GM12878 (cell line): ENCODE results near the gene EVI5L. TPM values are rescaled to one million over a fixed set of nuclear protein-coding genes. Genes with fewer than 3 reads are reported as not detected.

Source experiments
- BACH1 ChIP-seq: fragments of 450-650 bp; IDR thresholded peaks from 2 replicates; pipeline ENCODE4 v1.6.1; 2017; ENCODE audit warnings: mild to moderate bottlenecking, borderline replicate concordance
- FOXK2 ChIP-seq: fragments of 450-650 bp; IDR thresholded peaks from 2 replicates; pipeline ENCODE4 v1.6.1; 2017; ENCODE audit warnings: mild to moderate bottlenecking, moderate library complexity
- HCFC1 ChIP-seq: fragments of 150-350 bp; IDR thresholded peaks from 2 replicates; pipeline ENCODE4 v1.6.1; 2014; ENCODE audit warnings: low read length
- HDGF ChIP-seq: fragments of 450-650 bp; IDR thresholded peaks from 2 replicates; pipeline ENCODE4 v1.6.1; 2016; ENCODE audit warnings: antibody characterized with exemption
- IKZF2 ChIP-seq, 2 experiments: fragments of 450-650 bp; IDR thresholded peaks; 2 replicates each; pipeline ENCODE4 v1.6.1; 2017; ENCODE audit warnings: mild to moderate bottlenecking in 2 of 2, moderate library complexity in 2 of 2
- LARP7 ChIP-seq: fragments of 450-650 bp; IDR thresholded peaks from 2 replicates; pipeline ENCODE4 v1.6.1; 2017; ENCODE audit warnings: mild to moderate bottlenecking
- MEF2B ChIP-seq: fragments of 450-650 bp; IDR thresholded peaks from 2 replicates; pipeline ENCODE4 v1.6.1; 2018; ENCODE audit warnings: mild to moderate bottlenecking, moderate library complexity; ENCODE audit not compliant: partially characterized antibody, poor library complexity, severe bottlenecking
- MTA2 ChIP-seq: fragments of 450-650 bp; IDR thresholded peaks from 2 replicates; pipeline ENCODE4 v1.6.1; 2016; ENCODE audit warnings: low read depth, mild to moderate bottlenecking, moderate library complexity
- NR2F1 ChIP-seq: fragments of 450-650 bp; conservative IDR thresholded peaks from 2 replicates; pipeline ENCODE4 v1.6.1; 2017; ENCODE audit warnings: mild to moderate bottlenecking
- NRF1 ChIP-seq: conservative IDR thresholded peaks from 2 replicates; pipeline ENCODE4 v1.6.1; 2011; ENCODE audit warnings: mild to moderate bottlenecking, low read depth, low read length, improper control_type of control experiment
- RUNX3 ChIP-seq: IDR thresholded peaks from 2 replicates; pipeline ENCODE4 v1.6.1; 2012; ENCODE audit warnings: low read length, inconsistent platforms
- SREBF1 ChIP-seq: IDR thresholded peaks from 2 replicates; pipeline ENCODE4 v1.6.1; 2012; ENCODE audit warnings: mild to moderate bottlenecking, low read length
- SREBF2 ChIP-seq: IDR thresholded peaks from 2 replicates; pipeline ENCODE4 v1.6.1; 2012; ENCODE audit warnings: mild to moderate bottlenecking, low read length
- TARDBP ChIP-seq: IDR thresholded peaks from 2 replicates; pipeline ENCODE4 v1.6.1; 2016; ENCODE audit warnings: borderline replicate concordance
- YY1 ChIP-seq: IDR thresholded peaks from 2 replicates; pipeline ENCODE4 v1.6.1; 2011; ENCODE audit warnings: low read depth, mild to moderate bottlenecking, low read length
- ZNF274 ChIP-seq: IDR thresholded peaks from one replicate; pipeline ENCODE4 v1.8.0; 2011; ENCODE audit not compliant: insufficient read length, insufficient read depth
- ZZZ3 ChIP-seq: IDR thresholded peaks from 2 replicates; pipeline ENCODE4 v1.6.1; 2011; ENCODE audit warnings: low read depth; ENCODE audit not compliant: control insufficient read depth, insufficient read length
- polyA plus RNA-seq, 11 experiments: library from polyadenylated mRNA; depleted of rRNA in 4 of 11; unstranded in 6 of 11; stranded (reverse) in 5 of 11; fragments of >200 nt; fragmentation: Nextera tagmentation in 4 of 11; fragmentation: Illumina TruSeq in 1 of 11; extraction: Ambion mirVana in 4 of 11; extraction: Trizol in 1 of 11; gene quantifications; 1 replicate in 1 of 11; 2 replicates in 10 of 11; pipeline versions ENCODE4 v1.2.1 to v1.2.3, GENCODE V29; 2011 to 2016; ENCODE audit warnings: inconsistent platforms in 2 of 11, missing spikeins in 2 of 11, low read depth in 1 of 11
- total RNA-seq, 4 experiments: library from RNA; depleted of rRNA in 3 of 4; stranded (reverse); fragments of >200 nt in 3 of 4; fragmentation: Illumina TruSeq in 1 of 4; extraction: Trizol in 1 of 4; gene quantifications; 2 replicates each; pipeline versions ENCODE4 v1.2.1 to v1.2.3, GENCODE V29; 2013 to 2021
- TF ChIP-seq, protein P1 (sequence below): fragments of 450-650 bp; IDR thresholded peaks from 2 replicates; pipeline ENCODE4 v1.6.1; 2014; ENCODE audit warnings: mild to moderate bottlenecking
- TF ChIP-seq, protein P2 (sequence below): fragments of 450-650 bp; IDR thresholded peaks from 2 replicates; pipeline ENCODE4 v1.6.1; 2018; ENCODE audit warnings: borderline replicate concordance, mild to moderate bottlenecking; ENCODE audit not compliant: partially characterized antibody
- TF ChIP-seq, protein P3 (sequence below): fragments of 150-350 bp; IDR thresholded peaks from 2 replicates; pipeline ENCODE4 v1.6.1; 2016; ENCODE audit warnings: low read depth, low read length
- TF ChIP-seq, protein P4 (sequence below): fragments of 450-650 bp; IDR thresholded peaks from 2 replicates; pipeline ENCODE4 v1.6.1; 2017; ENCODE audit warnings: mild to moderate bottlenecking
- TF ChIP-seq, protein P5 (sequence below): fragments of 450-650 bp; IDR thresholded peaks from 2 replicates; pipeline ENCODE4 v1.6.1; 2016; ENCODE audit warnings: mild to moderate bottlenecking

Gene EVI5L
- total and polyA plus RNA-seq, 10 of the 15 experiments (the other 5 are each of a cell fraction or from before 2014, with no cell fraction given) = 0.23 to 13.8 (median 5.0) TPM

DNA sequence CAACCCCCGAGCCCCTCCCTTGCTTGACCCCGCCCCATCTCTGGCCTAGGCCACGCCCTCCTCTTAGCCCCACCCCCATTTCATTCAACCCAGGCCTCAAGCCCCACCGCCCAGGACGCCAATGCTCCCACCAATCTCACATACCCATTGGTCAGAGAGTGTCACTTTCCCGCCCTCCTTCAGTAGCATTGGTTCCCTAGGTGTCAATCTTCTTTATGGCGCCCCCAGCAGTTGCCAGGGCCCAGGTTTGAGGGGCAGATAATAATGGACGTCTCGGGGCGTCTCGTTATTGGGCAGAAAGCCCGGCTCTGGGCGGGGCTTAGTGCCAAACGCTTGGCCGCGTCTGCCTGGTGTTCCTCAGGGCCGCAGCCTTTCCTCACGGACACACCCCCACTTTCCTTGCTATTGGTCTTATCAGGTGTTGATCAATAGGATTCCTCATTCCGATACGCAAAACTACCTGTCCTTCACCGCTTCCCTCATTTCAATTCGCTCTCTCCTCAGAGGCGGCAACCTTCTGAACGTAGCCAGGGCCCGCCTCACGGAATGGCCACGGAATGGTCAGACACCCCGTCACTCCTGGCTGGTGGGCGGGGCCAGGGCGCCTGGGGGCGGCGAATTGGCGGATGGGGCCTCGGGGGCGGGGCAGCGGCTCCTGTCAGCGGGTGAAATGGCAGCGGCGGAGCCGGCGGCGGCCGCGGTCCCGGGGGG lies at the start of gene EVI5L (continued):
- TF ChIP-seq TARDBP (0 out of 2 replicates have a peak, but pooled peaks have one; percentile 52), RUNX3 (no peak), HCFC1 (peak; percentile 30; the same call in 1 of the 2 replicates), MEF2B (no peak), NR2F1 (no peak), HDGF (peak; percentile 83; the same call in 1 of the 2 replicates), FOXK2 (peak; percentile 79), SREBF2 (no peak), YY1 (peak; percentile 79), SREBF1 (peak; percentile 14; the same call in 1 of the 2 replicates), ZNF274 (no peak), LARP7 (no peak), BACH1 (no peak), NRF1 (0 out of 2 replicates have a peak, but pooled peaks have one; percentile 7), MTA2 (no peak), IKZF2 (IDR thresholded peaks at IDR 0.05) (peak in 1 of 2 experiments; percentile 63; a peak in 2 of 4 replicates), ZZZ3 (no peak)
- TF ChIP-seq, protein P1, sequence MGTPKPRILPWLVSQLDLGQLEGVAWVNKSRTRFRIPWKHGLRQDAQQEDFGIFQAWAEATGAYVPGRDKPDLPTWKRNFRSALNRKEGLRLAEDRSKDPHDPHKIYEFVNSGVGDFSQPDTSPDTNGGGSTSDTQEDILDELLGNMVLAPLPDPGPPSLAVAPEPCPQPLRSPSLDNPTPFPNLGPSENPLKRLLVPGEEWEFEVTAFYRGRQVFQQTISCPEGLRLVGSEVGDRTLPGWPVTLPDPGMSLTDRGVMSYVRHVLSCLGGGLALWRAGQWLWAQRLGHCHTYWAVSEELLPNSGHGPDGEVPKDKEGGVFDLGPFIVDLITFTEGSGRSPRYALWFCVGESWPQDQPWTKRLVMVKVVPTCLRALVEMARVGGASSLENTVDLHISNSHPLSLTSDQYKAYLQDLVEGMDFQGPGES = peak; percentile 100
- TF ChIP-seq, protein P2, sequence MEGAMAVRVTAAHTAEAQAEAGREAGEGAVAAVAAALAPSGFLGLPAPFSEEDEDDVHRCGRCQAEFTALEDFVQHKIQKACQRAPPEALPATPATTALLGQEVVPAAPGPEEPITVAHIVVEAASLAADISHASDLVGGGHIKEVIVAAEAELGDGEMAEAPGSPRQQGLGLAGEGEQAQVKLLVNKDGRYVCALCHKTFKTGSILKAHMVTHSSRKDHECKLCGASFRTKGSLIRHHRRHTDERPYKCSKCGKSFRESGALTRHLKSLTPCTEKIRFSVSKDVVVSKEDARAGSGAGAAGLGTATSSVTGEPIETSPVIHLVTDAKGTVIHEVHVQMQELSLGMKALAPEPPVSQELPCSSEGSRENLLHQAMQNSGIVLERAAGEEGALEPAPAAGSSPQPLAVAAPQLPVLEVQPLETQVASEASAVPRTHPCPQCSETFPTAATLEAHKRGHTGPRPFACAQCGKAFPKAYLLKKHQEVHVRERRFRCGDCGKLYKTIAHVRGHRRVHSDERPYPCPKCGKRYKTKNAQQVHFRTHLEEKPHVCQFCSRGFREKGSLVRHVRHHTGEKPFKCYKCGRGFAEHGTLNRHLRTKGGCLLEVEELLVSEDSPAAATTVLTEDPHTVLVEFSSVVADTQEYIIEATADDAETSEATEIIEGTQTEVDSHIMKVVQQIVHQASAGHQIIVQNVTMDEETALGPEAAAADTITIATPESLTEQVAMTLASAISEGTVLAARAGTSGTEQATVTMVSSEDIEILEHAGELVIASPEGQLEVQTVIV = peak; percentile 91
- TF ChIP-seq, protein P3, sequence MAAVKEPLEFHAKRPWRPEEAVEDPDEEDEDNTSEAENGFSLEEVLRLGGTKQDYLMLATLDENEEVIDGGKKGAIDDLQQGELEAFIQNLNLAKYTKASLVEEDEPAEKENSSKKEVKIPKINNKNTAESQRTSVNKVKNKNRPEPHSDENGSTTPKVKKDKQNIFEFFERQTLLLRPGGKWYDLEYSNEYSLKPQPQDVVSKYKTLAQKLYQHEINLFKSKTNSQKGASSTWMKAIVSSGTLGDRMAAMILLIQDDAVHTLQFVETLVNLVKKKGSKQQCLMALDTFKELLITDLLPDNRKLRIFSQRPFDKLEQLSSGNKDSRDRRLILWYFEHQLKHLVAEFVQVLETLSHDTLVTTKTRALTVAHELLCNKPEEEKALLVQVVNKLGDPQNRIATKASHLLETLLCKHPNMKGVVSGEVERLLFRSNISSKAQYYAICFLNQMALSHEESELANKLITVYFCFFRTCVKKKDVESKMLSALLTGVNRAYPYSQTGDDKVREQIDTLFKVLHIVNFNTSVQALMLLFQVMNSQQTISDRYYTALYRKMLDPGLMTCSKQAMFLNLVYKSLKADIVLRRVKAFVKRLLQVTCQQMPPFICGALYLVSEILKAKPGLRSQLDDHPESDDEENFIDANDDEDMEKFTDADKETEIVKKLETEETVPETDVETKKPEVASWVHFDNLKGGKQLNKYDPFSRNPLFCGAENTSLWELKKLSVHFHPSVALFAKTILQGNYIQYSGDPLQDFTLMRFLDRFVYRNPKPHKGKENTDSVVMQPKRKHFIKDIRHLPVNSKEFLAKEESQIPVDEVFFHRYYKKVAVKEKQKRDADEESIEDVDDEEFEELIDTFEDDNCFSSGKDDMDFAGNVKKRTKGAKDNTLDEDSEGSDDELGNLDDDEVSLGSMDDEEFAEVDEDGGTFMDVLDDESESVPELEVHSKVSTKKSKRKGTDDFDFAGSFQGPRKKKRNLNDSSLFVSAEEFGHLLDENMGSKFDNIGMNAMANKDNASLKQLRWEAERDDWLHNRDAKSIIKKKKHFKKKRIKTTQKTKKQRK = peak; percentile 100
- TF ChIP-seq, protein P4, sequence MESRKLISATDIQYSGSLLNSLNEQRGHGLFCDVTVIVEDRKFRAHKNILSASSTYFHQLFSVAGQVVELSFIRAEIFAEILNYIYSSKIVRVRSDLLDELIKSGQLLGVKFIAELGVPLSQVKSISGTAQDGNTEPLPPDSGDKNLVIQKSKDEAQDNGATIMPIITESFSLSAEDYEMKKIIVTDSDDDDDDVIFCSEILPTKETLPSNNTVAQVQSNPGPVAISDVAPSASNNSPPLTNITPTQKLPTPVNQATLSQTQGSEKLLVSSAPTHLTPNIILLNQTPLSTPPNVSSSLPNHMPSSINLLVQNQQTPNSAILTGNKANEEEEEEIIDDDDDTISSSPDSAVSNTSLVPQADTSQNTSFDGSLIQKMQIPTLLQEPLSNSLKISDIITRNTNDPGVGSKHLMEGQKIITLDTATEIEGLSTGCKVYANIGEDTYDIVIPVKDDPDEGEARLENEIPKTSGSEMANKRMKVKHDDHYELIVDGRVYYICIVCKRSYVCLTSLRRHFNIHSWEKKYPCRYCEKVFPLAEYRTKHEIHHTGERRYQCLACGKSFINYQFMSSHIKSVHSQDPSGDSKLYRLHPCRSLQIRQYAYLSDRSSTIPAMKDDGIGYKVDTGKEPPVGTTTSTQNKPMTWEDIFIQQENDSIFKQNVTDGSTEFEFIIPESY = peak; percentile 52; the same call in 1 of the 2 replicates
- TF ChIP-seq, protein P5, sequence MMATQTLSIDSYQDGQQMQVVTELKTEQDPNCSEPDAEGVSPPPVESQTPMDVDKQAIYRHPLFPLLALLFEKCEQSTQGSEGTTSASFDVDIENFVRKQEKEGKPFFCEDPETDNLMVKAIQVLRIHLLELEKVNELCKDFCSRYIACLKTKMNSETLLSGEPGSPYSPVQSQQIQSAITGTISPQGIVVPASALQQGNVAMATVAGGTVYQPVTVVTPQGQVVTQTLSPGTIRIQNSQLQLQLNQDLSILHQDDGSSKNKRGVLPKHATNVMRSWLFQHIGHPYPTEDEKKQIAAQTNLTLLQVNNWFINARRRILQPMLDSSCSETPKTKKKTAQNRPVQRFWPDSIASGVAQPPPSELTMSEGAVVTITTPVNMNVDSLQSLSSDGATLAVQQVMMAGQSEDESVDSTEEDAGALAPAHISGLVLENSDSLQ = peak; percentile 100
